Measurements from ENCODE around the gene RBM10. TPM values are rescaled to one million over a fixed set of nuclear protein-coding genes. Genes with fewer than 3 reads are reported as not detected.

RBM10 gene
- total RNA-seq, 2 donors from 2014 or later, result 59.6 to 62.2 TPM

DNA sequence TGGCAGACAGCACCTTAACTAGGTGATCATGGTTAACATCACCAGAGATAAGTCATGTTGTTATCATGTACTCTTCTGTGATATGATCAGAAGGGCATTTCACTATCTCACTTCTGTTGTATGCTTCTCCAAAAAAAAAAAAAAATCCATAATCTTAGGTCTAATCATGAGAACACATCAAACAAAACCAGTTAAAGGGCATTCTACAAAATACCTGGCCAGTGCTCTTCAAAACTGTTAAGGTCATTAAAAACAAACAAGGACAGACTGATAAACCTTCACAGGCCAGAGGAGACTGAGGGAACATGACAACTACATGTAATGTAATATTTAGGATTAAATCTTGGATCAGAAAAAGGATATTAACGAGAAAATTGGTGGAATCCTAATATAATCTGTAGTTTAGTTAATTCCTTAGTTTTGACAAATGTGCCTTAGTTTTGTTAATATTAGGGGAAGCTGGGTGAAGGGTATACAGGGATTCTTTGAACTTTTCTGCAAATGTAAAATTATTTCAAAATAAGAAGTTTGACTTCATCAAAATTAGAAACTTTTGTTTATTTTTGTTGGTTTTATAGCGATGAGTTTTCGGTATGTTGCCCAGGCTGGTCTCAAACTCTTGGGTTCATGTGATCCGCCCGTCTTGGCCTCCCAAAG, 18.0 kb downstream of the RBM10 start:
- Mint-ChIP-seq H3K4me3 (no peak overlapping the region), H3K36me3 (no peaks in the 10 kb centered on the region), H3K9me3 (no peaks in the 10 kb centered on the region), H3K27me3 (no peaks in the 10 kb centered on the region), H3K27ac (no peak overlapping the region), H3K4me1 (ENCODE audit: low read depth in 2 of 2) (peaks cover 0 to 6% of the 10 kb centered on the region in 2 donors)
- ATAC-seq (no peak), DNase-seq (ENCODE audit: low spot score) (no peak)

DNA sequence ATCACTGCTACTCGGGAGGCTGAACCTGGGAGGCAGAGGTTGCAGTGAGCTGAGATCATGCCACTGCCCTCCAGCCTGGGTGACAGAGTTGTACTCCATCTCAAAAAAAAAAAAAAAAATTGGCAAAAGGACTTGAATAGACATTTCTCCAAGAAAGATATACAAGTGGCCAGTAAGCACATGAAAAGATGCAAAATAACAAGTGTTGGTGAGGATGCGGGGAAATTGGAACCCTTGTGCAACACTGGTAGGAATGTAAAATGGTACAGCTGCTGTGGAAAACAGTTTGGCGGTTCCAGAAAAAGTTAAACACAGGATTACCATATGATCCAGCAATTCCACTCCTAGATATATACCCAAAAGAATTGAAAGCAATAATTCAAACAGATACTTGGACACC, 19.4 kb downstream of the RBM10 start:
- no peaks in the 10 kb centered on the region for H3K27me3 Mint-ChIP-seq
- H3K36me3 Mint-ChIP-seq, result no peaks in the 10 kb centered on the region
- no peak overlapping the region for H3K4me3 Mint-ChIP-seq
- ATAC-seq, result no peak
- DNase-seq (ENCODE audit: low spot score), result no peak
- H3K4me1 Mint-ChIP-seq (ENCODE audit: low read depth in 2 of 2), result peaks cover 4 to 6% of the 10 kb centered on the region in 2 donors
- no peak overlapping the region for H3K27ac Mint-ChIP-seq
- H3K9me3 Mint-ChIP-seq, result no peaks in the 10 kb centered on the region

DNA sequence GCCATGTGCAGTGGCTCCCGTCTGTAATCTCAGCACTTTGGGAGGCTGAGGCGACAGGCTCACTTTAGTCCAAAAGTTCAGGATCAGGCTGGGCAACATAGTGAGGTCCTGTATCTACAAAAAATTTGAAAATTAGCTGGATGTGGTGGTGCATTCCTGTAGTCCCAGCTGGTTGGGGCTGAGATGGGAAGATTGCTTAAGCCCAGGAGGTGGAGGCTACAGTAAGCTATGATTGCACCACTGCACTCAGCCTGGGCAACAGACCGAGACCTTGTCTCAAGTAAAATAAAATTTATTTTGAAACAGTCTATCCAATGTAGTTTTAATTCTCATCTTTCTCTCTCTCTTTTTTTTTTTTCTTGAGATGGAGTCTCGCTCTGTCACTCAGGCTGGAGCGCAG, 21.1 kb downstream of the RBM10 start:
- no peak overlapping the region for H3K4me3 Mint-ChIP-seq
- peaks cover 4 to 6% of the 10 kb centered on the region in 2 donors for H3K4me1 Mint-ChIP-seq (ENCODE audit: low read depth in 2 of 2)
- H3K9me3 Mint-ChIP-seq, result no peaks in the 10 kb centered on the region
- no peak overlapping the region for H3K27ac Mint-ChIP-seq
- DNase-seq (ENCODE audit: low spot score) (no peak), ATAC-seq (no peak)
- H3K27me3 Mint-ChIP-seq, result no peaks in the 10 kb centered on the region
- H3K36me3 Mint-ChIP-seq, result no peaks in the 10 kb centered on the region

DNA sequence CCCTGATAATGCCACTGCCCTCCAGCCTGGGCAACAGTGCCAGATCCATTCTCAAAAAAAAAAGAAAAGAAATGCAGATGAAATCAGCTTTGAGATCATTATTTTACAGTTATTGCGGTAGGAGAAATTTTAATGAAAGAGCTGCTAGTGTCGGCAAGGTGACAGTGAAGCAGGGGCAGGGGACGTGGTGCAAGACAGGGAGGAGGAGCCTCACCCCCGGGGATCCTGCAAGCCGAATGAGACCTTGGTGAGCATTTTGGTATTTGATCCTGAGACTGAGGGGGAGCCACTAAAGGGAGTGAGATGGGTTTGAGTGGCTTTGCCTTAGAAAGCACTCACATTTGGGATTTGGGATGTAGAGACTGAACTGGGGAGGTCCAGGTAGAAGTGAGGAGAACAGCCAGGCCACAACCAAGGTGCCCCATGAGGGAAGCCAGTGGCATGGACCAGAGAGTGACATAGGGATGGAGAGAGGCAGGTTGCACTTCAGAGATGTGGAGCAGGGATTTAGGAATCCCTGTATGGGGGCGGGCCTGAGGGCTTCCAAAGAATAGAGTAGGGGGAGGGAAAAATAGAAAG, 23.6 kb downstream of the RBM10 start:
- Mint-ChIP-seq H3K36me3 (no peaks in the 10 kb centered on the region), H3K4me1 (ENCODE audit: low read depth in 2 of 2) (peaks cover 4 to 10% of the 10 kb centered on the region in 2 donors), H3K27me3 (peaks cover 0 to 3% of the 10 kb centered on the region in 2 donors), H3K27ac (no peak overlapping the region), H3K4me3 (no peak overlapping the region), H3K9me3 (no peaks in the 10 kb centered on the region)
- ATAC-seq (no peak), DNase-seq (ENCODE audit: low spot score) (no peak)

DNA sequence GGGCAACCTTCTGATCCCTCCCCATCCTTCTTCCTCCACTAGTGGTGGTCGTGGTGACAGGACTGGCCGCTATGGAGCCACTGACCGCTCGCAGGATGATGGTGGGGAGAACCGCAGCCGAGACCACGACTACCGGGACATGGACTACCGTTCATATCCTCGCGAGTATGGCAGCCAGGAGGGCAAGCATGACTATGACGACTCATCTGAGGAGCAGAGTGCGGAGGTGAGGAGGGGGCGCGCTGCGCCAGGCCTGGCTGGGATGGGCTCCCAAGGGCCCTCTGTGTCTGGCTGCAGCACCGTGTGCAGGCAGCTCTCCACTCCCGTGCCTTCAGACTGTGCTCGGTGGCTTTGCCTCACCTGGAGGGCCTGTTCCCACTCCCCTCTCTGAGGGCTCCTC, 24.3 kb downstream of the RBM10 start:
- Mint-ChIP-seq H3K27me3 (peaks cover 0 to 3% of the 10 kb centered on the region in 2 donors), H3K9me3 (no peaks in the 10 kb centered on the region), H3K4me1 (ENCODE audit: low read depth in 2 of 2) (peaks cover 4 to 10% of the 10 kb centered on the region in 2 donors), H3K36me3 (no peaks in the 10 kb centered on the region), H3K27ac (no peak overlapping the region), H3K4me3 (no peak overlapping the region)
- ATAC-seq (no peak), DNase-seq (ENCODE audit: low spot score) (no peak)

DNA sequence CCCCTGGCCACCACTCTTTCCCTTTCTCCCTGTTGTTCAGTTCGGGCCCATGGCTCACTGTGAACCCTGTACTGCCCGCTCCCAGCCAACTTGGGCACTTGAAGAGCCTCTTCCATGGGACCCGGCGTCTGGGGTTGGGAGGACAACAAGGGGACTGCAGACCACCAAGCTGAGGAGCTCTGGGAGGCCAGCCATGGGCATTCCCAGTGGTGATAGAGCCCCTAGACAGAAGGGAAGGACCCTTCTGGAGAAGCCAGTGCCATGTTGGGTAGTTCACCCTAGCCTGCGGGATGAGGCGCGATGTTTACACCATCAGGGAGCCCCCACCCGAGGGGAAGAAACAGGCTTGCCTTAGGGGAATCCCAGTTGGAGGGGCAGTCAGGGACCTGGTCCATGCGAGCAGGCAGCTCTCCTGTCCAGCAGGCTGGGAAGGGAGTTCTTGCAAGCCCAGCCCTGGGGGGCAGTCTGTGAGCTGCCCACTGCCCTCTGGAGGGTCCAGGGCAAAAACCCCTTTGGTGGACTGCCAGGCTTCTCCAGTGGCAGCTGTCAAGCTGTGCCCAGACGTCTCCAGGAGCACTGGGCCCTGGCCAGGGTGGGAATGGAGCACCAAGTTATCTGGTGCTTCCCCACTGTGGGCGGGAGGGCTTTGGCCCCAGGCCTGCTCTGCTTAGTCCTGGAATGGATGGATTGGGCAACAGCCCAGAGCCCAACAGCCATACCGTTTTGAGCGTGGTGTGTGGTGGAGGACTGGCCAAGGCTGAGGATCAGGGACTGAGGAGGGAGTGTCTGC, 24.9 kb downstream of the RBM10 start:
- no peaks in the 10 kb centered on the region for H3K36me3 Mint-ChIP-seq
- peak overlapping the region in 1 of 2 donors; percentile 39 for H3K27ac Mint-ChIP-seq
- H3K4me1 Mint-ChIP-seq (ENCODE audit: low read depth in 2 of 2), result peaks cover 4 to 7% of the 10 kb centered on the region in 2 donors
- no peak for ATAC-seq
- peaks cover 0 to 3% of the 10 kb centered on the region in 2 donors for H3K27me3 Mint-ChIP-seq
- no peak for DNase-seq (ENCODE audit: low spot score)
- no peak overlapping the region for H3K4me3 Mint-ChIP-seq
- H3K9me3 Mint-ChIP-seq, result no peaks in the 10 kb centered on the region

DNA sequence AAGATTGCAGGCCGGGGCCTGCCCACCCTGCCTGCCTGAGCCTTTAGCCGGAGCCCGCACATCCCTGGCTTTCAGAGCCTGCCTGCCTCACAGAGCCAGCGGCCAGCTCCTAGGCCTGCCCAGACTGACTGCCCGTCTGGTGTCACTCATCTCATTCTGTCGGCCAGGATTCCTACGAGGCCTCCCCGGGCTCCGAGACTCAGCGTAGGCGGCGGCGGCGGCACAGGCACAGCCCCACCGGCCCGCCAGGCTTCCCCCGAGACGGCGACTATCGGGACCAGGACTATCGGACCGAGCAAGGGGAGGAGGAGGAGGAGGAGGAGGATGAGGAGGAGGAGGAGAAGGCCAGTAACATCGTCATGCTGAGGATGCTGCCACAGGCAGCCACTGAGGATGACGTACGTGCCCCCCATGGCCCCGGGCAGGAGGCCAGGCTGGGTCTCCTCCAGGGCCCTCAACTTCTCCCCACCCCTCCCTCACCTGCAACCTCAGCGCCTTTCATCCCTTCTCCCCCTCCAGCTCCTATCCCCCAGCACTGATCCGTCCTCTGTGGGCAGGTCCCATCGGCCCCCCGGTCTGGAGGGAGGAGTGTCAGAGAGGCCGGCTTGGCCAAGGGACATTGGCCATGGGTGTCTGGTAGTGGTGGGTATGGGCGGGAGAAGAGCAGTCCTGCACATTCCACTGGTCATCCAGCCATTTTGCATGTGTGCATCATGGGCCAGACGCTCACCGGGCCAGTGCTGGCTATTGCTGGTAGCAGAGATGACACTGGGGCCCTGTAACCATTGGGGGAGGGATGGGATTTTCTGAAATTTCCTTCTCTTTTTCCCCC, 26.1 kb downstream of the RBM10 start:
- no peak for ATAC-seq
- Mint-ChIP-seq H3K4me3 (no peak overlapping the region), H3K4me1 (ENCODE audit: low read depth in 2 of 2) (peaks cover 4 to 5% of the 10 kb centered on the region in 2 donors), H3K27me3 (peaks cover 0 to 3% of the 10 kb centered on the region in 2 donors), H3K36me3 (no peaks in the 10 kb centered on the region), H3K27ac (no peak overlapping the region), H3K9me3 (no peaks in the 10 kb centered on the region)
- DNase-seq (ENCODE audit: low spot score), result no peak

DNA sequence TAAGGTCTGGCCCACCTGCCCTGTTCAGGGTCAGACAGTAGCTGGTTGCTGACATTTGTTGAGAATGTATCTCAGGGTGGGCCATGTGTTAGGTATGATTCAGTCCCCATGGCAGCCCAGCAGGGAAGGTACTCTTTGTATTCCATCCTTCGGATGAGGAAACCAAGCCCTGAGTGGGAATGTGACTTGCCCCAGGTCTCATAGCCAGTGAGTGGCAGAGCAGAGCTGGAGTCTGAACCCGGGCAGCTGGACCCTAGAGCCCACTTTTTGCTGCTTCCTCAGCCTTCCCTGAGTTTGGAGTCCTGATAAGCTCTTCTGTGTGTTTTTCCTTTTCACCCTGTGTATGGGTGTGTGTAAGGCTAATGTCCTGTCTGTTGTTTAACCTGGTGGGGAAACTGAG, 27.0 kb downstream of the RBM10 start:
- peaks cover 6% of the 10 kb centered on the region for H3K36me3 Mint-ChIP-seq
- no peaks in the 10 kb centered on the region for H3K9me3 Mint-ChIP-seq
- no peak for ATAC-seq
- H3K27ac Mint-ChIP-seq, result no peak overlapping the region
- peaks cover 0 to 7% of the 10 kb centered on the region in 2 donors for H3K27me3 Mint-ChIP-seq
- no peak overlapping the region for H3K4me3 Mint-ChIP-seq
- peaks cover 4 to 5% of the 10 kb centered on the region in 2 donors for H3K4me1 Mint-ChIP-seq (ENCODE audit: low read depth in 2 of 2)
- DNase-seq (ENCODE audit: low spot score), result no peak

DNA sequence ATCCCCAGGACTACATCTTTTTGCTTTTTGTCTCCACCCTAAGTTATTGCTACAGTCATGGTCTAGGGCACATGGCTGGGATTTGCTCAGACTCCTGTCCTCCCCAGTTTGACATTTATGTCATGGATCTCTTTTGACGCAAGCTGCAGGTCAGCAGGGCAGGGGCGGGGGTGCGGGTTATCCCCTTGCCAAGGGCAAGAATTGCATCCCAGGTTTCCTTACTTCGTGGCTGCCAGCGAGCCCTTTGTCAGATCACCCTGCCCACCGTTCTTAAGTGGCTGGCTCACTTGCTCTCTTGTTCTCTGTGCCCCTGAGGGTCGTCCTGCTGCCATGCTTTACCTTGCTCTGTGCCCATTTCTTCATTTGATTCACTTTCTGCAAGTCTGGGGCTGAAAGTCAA, 27.5 kb downstream of the RBM10 start:
- no peak for ATAC-seq
- Mint-ChIP-seq H3K27me3 (peaks cover 0 to 7% of the 10 kb centered on the region in 2 donors), H3K9me3 (no peaks in the 10 kb centered on the region), H3K4me3 (no peak overlapping the region), H3K27ac (no peak overlapping the region), H3K4me1 (ENCODE audit: low read depth in 2 of 2) (peaks cover 4 to 5% of the 10 kb centered on the region in 2 donors), H3K36me3 (peaks cover 6% of the 10 kb centered on the region)
- no peak for DNase-seq (ENCODE audit: low spot score)

DNA sequence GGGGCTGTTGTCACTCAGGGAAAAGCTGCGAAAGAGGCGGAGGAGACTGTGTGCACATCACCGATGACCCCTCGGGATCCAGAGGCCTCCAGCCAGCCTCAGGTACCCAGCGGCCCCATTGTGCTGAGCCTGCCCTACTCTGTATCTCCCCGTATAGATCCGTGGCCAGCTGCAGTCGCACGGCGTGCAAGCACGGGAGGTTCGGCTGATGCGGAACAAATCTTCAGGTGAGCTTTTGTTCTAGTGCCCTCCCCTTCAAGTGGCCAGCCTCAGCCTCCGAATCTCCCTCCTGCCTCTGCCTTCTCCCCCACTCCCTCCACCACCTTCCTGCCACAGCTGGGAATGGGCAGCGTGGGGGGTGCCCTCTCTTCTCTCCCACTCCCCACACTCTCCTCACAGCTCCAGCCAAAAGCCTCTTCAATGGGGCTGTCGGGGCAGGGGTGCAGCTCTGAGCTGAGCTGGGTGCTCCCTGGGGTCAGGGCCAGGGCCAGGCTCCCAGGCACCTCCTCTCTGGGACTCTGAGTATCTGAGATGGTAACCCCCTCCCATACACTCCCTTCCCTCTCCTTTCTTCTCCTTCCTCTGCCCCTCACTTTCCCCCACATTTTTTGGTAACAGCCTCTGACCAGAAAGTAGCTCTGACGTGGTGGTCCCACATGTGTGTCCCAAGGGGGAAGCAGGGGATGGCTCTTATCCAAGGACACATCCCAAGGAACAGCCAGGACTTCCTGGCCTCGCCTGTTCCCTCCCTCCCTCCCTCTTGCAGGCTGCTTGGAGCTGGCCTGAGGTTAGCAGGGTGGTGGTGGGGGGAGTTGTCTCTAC, 28.2 kb downstream of the RBM10 start:
- Mint-ChIP-seq H3K4me3 (no peak overlapping the region), H3K4me1 (ENCODE audit: low read depth in 2 of 2) (peaks cover 4 to 8% of the 10 kb centered on the region in 2 donors), H3K36me3 (peaks cover 6% of the 10 kb centered on the region), H3K9me3 (no peaks in the 10 kb centered on the region), H3K27me3 (peaks cover 0 to 7% of the 10 kb centered on the region in 2 donors), H3K27ac (no peak overlapping the region)
- DNase-seq (ENCODE audit: low spot score) (no peak), ATAC-seq (no peak)

DNA sequence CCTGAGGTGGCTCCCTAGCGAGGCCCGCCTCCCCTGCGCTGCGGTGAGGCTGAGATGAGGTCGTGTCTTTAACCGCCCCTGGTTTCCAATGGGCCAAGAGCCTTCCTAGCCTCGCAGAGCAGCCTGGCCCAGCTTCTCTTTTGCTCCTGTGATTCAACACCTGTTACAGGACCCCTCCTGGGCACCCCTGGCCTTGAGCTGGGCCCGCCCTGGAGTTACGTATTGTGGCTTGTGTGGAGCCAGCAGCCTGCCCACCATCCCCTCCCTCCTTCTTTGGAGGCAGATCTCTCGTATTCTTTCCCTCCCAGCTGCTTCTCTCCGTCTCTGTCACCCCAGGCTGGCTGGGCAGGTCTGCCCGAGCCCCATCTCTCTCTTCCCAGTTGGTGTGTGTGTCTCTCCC, 29.4 kb downstream of the RBM10 start:
- peaks cover 6% of the 10 kb centered on the region for H3K36me3 Mint-ChIP-seq

DNA sequence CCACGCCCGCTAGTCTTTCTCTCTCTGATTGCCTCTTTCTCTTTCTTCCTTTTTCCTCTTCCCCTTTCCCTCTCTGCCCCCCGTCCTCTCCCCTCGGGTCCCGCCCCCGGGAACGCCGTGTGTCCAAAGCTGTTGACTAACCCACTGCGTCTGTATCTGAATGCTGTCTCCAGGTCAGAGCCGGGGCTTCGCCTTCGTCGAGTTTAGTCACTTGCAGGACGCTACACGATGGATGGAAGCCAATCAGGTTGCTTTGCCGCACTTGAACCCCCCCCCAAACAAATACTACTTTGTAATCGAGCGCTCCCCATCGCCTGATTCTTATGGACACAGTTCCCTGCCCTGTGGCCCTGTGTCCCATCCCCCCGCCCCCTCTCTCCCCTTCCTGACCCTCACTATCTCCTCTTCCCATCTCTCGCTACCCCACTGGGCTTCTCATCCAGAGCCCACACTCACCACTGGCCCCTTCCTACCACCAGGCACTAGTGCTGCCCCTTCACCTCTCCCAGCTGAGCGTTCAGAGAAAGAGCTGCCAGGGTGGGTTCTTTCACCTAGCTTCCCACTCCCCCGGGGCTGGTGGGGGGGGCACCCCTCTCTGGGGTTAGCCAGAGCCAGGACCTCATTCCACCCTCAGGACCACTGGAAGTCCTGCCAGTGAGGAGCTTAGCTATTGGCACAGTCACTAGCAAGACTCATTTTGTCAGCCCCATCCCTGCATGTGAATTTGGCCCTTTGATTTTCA, 30.0 kb downstream of the RBM10 start:
- no peak for ATAC-seq

More for the DNA sequence above, 29.4 kb downstream of the RBM10 start:
- ATAC-seq (no peak), DNase-seq (ENCODE audit: low spot score) (no peak)
- H3K9me3 Mint-ChIP-seq, result no peaks in the 10 kb centered on the region
- H3K27ac Mint-ChIP-seq, result no peak overlapping the region
- H3K4me1 Mint-ChIP-seq (ENCODE audit: low read depth in 2 of 2), result peaks cover 0 to 11% of the 10 kb centered on the region in 2 donors
- peaks cover 0 to 12% of the 10 kb centered on the region in 2 donors for H3K27me3 Mint-ChIP-seq
- H3K4me3 Mint-ChIP-seq, result no peak overlapping the region

More for the DNA sequence above, 30.0 kb downstream of the RBM10 start:
- peak; percentile 13 for DNase-seq (ENCODE audit: low spot score)
- peaks cover 0 to 11% of the 10 kb centered on the region in 2 donors for H3K4me1 Mint-ChIP-seq (ENCODE audit: low read depth in 2 of 2)
- H3K4me3 Mint-ChIP-seq, result no peak overlapping the region
- H3K27me3 Mint-ChIP-seq, result peaks cover 0 to 12% of the 10 kb centered on the region in 2 donors
- no peak overlapping the region for H3K27ac Mint-ChIP-seq
- no peaks in the 10 kb centered on the region for H3K9me3 Mint-ChIP-seq
- peaks cover 6% of the 10 kb centered on the region for H3K36me3 Mint-ChIP-seq
